ENCODE measurements around the gene CFAP97.

- TF ChIP-seq, protein P1, sequence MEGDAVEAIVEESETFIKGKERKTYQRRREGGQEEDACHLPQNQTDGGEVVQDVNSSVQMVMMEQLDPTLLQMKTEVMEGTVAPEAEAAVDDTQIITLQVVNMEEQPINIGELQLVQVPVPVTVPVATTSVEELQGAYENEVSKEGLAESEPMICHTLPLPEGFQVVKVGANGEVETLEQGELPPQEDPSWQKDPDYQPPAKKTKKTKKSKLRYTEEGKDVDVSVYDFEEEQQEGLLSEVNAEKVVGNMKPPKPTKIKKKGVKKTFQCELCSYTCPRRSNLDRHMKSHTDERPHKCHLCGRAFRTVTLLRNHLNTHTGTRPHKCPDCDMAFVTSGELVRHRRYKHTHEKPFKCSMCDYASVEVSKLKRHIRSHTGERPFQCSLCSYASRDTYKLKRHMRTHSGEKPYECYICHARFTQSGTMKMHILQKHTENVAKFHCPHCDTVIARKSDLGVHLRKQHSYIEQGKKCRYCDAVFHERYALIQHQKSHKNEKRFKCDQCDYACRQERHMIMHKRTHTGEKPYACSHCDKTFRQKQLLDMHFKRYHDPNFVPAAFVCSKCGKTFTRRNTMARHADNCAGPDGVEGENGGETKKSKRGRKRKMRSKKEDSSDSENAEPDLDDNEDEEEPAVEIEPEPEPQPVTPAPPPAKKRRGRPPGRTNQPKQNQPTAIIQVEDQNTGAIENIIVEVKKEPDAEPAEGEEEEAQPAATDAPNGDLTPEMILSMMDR (IDR thresholded peaks at IDR 0.05) = no peak
- no peak for TF ChIP-seq POLR2A (IDR thresholded peaks at IDR 0.05)
These were observed 44.7 kb upstream of the CFAP97 start for GRCh38 chr4:185248393-185249039.
